HG03469 (cell line): ENCODE measurements around the gene SGPL1.

Experiments
- ATAC-seq: cut with Tn5 transposase; IDR thresholded peaks from one replicate; pipeline ENCODE4 v1.9.1; 2021; ENCODE audit warnings: mild to moderate bottlenecking, moderate library complexity, moderate number of reproducible peaks; ENCODE audit not compliant: unreplicated experiment

The SGPL1 gene

DNA sequence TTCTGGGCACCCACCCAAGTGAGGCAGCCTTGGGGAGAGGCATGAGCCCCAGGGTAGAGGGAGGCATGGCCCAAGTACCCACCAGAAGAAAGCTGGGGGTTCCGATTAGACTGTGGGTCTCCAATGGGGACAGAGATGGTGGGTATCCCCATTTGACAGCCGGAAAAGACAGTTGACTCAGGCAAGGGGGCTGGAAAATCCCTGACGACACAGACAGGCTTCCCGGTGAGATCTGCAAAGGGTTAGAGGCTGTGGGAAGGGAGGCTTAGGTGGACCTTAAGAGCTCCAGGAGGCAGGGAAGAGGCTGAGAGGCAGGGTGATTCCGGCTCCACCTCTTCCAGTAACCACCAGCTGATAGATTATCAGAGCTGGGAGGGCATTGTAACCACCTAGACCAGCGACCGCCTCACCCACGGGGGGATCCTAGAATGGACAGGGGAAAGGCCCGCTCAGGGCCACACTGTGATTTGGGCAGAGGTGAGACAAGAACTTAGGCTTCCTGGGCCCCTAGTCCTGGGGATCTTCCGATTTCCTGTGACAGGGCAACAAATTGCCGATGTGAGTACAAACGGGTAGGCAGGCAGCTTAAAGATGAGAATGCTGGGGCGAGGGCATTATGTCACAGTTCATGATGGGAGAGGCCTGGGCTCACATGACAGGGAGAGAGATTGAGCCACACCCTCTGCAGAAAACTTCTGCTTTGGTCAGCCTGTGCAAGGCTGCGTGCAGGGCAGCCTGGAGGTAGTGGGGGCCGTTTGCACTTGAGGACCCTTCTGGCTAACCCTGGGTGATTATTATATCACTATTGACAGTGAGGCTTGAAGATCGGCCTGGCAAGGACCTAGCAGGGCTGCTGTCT lies 36.0 kb upstream of the SGPL1 start:
- no peak for ATAC-seq

DNA sequence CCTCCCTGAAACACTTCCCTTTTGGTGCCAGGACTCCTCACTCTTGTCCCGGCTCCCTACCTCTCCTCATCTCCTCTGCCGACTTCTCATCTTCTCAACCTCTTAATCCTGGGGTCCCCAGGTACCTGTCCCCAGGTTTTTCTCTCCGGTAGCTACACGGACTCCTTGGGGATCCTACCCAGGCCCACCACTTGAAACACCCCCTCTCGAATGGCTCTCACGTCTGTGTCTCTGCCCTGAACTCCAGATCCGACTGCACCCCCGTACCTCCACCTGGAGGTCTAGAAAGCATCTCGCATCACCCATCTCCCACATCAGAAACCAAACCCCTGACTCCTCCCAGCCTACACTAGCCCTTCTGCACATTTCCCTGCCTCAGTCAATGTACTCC lies 35.4 kb upstream of the SGPL1 start:
- no peak for ATAC-seq

DNA sequence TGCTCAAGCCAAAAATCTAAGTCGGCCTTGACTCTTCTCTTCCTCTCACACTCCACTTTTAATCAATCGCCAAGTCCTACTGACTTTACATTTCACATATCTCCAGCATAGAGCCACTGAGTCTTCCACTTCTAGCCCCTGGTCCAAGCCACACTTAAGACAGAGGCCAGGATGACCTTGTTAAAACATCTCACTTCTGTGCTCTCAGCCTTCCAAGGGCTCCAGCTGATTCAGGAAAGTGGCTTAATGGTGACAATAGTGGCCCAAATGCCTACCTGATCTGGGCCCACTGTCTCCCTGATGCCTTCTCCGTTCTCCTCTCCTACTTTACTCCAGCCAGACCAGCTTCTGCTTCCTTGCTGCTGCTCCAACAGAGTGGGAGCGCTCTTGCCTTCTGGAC lies 35.0 kb upstream of the SGPL1 start:
- no peak for ATAC-seq

DNA sequence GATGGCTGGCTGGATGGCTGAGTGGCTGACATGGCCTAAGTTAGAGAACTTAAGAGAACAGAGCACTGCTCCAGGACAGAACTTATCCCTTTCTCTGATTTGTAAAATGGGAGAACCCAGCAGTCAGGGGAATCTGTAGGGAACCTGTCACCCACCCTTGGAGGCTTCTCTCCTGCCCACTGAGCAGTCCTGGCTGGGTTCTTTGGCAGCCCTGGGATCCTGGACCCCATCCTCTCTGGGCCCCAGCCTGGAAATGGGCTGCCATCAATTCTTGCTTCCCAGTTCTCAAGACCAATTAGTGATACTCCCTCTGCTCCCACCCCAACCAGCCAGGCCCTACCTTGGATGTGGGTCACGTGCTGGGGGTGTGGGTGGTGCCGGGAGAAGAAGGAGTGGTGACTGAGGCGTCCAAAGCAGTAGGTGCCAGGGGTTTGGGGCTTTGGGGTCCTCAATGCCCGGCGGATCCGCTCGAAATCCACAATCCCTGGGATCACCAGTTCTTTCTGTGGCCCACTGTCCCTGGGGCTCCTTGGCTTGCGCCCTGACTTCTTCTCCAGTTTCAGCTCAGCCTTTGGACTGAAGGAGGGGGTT lies 34.2 kb upstream of the SGPL1 start:
- no peak for ATAC-seq

DNA sequence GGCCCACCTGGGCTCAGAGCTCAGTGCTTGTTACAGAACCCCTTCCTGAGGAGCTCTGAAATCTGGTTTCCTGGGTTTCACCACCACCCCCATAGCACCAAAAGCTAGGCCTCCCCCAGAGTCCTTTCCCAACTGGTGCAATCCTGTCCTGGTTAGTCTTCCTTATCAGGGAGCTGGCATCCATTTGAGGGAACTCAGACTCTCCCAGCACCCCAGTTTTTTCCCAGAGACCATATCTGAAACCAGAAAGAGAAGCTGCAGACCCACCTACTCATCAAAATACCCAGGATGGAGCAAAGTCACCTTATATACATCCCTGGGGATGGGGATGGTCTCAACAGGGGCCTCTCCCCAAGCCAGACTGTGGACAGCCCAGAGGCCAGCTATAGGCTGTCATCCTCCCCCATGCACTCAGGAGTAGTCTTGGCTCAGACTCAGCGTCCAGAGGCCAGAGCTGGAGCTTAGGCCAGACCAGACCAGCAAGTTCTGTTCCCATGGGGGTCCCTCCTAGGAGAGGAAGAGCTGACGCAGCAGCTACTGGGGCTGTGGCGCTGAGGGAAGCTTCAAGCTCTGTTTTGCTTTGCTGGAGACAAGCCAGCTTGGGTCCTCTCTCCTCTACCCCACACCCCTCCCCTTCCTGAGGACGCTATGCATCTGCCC lies 33.5 kb upstream of the SGPL1 start:
- ATAC-seq: no peak

DNA sequence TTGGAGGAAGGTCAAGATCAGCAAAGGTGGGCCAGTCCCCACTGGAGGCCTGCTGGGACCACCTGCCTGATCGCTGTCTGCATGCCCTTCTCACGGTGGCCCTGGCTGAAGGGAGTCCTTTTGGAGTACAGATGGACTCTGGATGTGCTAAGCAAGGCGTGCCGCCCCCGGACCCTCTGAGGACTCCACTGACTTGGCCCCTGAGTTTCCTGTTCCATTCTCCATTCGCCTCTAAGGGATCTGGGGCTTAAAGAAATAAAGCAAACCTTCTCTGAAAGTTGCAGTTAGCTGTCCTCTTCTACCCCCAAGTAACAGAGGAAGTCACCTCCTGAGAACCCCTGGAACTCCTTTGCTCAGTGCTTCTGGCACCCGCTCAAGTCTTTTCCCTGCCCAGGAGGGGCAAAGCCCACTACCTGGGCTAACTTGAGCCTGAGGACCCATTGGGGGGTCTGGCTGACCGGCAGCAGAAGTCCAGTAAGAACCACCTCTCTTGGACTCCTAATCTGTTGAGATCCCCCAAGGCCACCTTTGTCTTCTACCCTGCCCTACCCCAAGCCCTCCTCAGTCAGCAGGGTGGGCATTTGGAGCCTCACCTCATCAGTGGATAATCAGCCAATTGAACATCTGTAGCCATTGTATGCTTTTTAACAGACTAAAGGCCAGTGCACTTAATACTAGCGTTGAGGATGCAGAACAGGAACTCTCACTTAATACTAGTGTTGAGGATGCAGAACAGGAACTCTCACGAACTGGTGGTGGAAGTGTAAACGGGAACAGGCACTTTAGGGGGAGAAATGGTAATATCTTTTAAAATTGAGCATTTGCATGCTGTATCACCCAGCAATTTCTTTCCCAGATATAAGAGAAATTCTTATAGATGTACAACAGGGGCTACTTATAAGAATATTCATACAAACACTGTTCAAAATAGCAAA lies 32.7 kb upstream of the SGPL1 start:
- ATAC-seq: no peak

DNA sequence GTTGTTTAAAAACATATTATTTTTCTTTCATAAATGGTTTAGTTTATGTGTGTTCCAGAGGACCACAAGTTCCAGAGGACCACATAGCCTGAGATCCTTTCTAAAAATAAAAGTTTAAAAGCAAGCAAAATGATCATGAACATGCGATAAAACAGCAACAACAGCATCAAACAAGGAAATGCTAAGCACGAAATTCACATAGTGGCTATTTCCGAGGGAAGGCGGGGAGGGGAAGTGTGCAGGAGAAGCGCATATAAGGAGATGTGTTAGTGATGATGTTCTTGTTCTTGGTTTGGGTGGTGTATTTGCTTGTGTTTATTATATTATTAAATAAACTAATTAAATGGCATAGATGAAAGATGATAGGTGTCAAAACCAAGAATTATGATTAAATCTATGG lies 31.7 kb upstream of the SGPL1 start:
- no peak for ATAC-seq

DNA sequence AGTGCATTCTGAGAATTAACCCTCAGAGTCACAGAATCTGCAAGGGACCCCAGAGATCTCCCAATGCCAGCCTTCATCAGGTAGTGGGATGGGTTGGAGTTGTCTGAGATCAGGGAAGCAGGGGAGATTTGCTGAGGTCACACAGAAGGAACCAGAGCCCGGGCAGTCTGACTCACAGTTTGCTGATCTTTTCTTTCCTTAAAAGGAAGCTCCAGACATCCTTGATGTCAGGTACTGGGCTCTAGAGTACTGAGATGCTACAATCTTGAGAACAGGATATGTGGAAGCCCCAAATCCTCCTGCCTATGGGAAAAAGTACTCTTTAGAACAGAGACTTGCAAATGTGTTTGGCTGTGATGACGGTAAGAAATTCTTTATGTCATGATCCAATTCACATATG lies 31.3 kb upstream of the SGPL1 start:
- no peak for ATAC-seq

DNA sequence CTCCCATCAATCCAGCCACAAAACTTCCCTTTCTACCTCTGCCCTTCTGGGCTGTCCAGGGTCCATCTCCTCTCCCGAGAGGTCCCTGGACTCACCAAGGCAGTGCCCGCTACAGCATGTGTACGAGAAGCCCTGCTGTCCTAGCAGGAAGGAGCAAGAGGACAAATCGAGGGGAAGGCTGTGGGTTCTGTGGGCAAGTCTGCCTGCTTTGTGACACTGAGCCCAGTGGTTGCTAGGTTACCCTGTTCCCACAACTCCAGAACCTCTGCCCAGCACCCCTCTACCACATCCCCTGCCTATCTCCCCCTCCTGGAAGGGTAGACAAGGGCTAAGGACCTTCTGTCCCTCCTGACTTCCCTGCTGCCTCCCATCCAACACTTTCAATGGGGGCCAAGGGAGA lies 30.6 kb upstream of the SGPL1 start, which contains the start of gene TBATA:
TBATA (minus strand) TSS at position 188 of the 400 bp plus-strand sequence. CDS start 1,998 bp downstream, outside the sequence.
- no peak for ATAC-seq

DNA sequence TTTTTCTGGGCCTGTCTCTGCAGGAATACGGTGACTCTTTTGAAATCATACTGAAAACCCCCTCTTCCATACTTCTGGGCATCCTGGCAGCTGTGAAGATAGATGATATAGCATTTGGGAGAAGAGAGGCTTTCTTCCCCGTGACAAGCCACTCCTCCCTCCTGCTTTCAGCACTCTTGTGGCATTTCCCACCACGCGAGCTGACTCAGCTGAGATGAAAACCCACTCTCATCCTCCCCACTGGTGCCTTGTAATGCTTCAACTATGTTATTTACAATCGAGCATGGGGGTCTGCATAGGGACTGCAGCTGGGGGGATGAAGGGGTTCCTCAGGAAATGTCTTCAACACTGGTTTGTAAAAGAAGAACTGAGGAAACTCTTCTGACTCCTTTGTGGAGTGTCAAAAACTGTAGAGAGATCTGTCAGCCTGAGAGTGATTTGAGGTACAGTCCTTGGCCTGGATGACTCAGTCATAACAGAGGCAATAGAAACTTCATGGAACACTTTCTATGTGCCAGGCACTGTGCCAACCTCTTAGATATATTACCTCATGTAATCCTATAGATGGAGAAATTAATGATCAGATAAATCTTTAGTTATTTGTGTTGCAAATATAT lies 28.8 kb upstream of the SGPL1 start:
- ATAC-seq: no peak

DNA sequence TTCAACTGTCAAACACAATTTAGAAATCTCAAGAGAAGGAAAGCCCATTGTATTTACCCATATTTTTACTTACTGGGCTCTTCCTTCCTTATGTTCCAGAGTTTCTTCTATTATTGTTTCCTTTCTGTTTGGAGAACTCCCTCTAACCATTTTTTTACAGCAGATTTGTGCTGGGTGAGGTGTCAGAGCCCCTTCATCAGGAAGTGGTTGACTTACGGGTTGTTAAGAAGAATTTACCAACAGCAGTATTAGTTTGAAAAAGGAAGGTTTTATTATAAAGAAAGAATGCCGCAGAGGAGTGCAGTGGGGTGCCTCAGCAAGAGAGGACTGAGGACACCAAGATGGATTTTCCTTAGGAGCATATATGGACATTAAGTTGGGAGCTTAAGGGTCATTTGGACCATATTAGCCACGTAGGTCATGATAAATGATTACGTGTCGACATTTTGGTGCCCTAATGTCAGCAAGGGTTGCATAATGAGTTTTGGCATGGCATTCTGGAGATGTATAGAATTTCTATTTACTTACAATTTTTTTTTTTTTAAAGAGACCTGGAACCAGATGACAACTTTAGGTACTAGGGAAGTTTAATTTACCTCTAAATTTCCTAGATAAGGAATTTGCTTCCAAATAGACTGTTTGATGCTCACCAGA lies 24.2 kb upstream of the SGPL1 start:
- ATAC-seq: no peak

DNA sequence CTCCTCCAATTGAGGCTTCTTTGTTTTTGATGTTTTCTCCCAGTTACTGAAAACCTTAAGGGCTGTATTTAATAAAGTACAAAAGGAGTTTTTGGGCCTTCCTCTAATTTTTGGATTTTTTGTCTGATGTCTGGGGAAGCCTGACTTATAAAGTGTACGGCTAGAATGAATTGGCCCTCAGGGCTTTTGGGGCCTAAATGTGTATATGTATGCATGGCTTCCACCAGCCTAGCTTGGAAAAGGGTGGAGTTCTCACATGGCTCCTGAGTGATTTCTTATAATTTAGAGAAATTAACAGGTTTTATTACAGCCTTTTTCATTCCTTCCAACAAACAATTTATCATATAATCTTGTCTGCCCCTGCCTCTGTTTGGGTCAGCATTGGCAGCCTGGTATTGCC lies 20.1 kb upstream of the SGPL1 start:
- no peak for ATAC-seq

DNA sequence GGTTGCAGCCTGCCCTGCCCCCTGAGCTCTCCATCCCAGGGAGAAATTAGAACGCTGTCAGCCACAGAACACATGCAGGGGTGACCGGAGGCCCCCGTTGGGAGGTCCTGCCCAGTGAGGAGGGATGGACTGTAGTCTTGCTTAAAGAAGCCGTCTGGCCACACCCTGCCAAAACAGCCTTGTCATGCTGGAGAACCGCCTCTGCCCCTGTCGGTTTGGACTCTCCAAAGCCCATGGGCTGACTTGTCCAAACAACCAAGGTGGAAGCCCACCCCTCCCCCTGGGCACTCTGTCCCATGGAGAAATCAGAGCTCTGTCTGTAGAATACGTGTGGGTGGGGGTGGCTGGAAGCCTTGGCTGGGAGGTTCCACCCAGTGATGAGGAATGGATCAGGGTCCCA lies 17.9 kb upstream of the SGPL1 start:
- ATAC-seq: no peak

DNA sequence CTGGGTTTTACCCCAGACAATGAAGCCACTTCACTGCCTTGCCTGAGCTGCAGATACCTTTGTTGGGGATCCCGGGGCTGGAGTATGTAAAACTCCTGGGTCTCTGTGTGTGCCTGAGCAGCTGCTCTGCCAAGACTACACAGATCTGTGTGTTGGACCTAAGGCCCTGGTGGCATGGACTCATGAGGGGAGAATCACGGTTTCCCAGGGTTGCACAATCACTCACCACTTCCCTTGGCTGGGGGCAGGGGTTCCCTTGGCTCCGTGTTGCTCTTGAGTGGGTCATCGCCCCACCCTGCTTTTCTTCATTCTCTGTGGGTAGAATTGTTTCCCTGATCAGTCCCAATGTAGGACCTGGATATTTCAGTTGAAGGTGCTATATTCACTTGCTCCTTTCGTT lies 16.6 kb upstream of the SGPL1 start:
- no peak for ATAC-seq

DNA sequence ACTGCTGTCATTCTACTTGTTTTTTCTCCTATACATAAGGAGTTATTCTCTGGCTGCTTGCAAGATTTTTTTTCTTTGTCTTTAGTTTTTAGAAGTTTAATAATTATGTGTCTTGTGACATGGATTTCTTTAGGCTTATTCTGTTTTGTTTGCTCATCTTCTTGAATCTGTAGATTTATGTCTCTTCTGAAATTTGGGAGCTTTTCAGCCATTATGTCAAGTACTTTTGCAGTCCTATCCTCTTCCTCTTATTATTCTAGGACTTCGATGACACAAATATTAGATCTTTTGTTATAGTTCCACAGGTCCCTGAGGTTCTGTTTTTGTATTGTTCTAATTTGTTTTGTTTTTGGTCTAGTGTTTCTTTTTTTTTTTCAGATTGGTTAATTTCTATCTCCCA lies 13.9 kb upstream of the SGPL1 start:
- ATAC-seq: no peak

DNA sequence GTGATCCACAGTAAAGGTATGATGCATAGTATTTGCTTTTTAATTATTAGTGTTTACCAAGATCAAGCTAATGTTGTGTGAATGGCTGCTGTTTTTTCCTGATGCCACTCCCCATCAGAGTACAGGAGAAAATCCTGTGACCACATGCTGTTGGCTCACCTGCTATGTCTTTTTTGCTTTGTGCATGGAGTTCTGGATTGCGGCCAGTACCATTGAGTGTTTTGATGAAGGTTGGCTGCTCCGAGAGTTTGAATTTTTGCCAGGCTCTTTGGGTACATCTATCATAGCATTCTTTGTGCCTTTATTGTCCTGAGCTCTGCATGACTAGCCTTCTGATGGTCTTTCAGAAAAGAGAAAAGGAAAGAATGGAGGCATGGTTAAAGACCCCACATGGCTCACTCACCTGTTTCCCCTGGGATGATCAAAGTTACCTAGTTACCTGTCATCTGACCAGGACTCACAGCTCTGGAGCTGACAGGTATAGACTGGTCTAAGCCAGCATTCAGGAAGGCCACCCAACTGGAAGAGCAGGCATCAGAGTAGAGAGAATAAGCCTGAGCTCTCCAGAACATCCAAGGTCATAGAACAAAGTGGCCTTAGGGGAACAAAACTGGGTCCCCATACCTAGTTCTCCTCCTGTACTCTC lies 11.8 kb upstream of the SGPL1 start:
- ATAC-seq: no peak

DNA sequence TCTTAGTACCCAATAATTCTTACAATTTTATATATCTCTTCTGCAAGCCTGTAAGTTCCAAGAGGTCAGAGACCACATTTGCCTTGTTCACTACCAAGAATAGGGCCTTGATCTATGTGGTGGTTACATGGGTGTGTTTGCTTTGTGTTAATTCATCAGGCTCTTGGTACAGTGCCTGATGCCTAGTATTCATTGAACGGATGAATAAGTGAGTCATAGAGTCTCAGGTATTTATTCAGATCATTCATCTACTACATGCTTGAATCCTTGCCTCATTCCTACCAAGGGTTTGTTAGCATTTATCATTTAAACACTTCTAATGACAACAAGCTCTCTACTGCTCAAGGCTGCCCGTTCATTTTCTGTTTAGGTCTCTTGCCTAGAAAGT lies 11.3 kb upstream of the SGPL1 start:
- no peak for ATAC-seq

DNA sequence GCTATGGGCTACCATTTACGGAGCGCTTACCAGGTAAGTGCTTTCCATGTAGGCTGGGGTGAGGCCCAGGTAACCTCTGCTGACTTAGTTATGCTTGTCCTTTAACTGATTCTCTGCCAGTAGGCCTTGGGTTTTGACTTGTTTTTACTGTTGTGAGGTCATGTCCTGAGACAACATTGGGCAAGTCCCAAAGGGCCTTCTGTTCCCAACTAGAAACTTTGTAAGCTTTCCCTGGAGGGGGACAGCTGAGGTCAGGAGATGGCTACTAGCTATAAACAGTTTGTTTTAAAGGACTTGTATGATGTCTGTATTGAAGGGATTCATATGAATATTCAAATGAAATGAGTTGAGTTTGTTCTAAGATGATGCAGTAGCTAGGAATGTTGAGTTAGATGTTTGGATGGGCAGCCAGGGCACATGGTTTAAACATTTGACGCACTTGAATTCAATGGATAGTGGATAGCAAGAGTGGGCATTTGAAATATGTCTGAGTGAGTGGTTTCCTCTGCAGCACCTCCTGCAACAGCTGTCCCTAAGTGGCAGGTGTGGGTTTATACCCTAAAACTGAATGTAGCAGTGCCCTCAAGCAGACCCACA lies 10.0 kb upstream of the SGPL1 start:
- no peak for ATAC-seq

DNA sequence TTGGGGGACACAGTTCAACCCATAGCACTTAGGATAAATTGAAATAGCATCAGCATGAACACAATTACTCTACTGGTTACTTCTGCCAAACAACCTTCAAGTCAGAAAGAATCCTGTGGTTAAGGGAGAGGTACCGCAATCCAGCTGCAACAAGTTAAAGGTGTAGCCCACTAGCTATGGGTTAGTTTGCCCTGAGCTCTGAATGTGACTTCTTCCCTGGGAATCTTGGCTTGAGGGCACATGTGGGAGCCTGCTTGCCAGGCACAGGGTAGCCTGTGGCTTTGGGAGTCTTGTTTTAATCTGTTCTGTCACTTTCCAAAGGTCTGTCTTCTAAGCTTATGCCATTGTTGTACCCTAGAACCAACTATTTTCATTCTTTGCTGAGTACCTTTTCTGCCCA lies 8.9 kb upstream of the SGPL1 start:
- ATAC-seq: no peak
